Loucy (cell line): ENCODE measurements around the gene TMEM18.

Source experiments
- H2AFZ ChIP-seq: fragments of 200-600 bp; sonication (generic); 2 replicates; pipeline ENCODE4 v1.6.0; 2016; ENCODE audit warnings: antibody characterized with exemption, mild to moderate bottlenecking, low read length, moderate library complexity
- H3F3A ChIP-seq: fragments of 200-600 bp; 2 replicates; pipeline ENCODE4 v1.6.0; 2016; ENCODE audit warnings: antibody characterized with exemption, low read depth, mild to moderate bottlenecking
- H3K27me3 ChIP-seq: fragments of 200-600 bp; sonication (generic); 2 replicates; pipeline ENCODE4 v1.6.1; 2014; ENCODE audit warnings: low read length, mild to moderate bottlenecking; ENCODE audit not compliant: insufficient read depth, poor library complexity, severe bottlenecking
- H3K36me3 ChIP-seq: fragments of 200-600 bp; sonication (generic); 2 replicates; pipeline ENCODE4 v1.6.1; 2016; ENCODE audit warnings: low read length; ENCODE audit not compliant: insufficient read depth
- H3K4me1 ChIP-seq: fragments of 200-600 bp; sonication (generic); 2 replicates; pipeline ENCODE4 v1.5.1; 2014; ENCODE audit warnings: low read length, mild to moderate bottlenecking; ENCODE audit not compliant: insufficient read depth, poor library complexity, severe bottlenecking
- H3K4me2 ChIP-seq: fragments of 200-600 bp; sonication (generic); 2 replicates; pipeline ENCODE4 v1.6.0; 2014; ENCODE audit warnings: antibody characterized with exemption, low read length, low read depth, mild to moderate bottlenecking; ENCODE audit not compliant: poor library complexity, severe bottlenecking
- H3K4me3 ChIP-seq: fragments of 200-600 bp; sonication (generic); 2 replicates; pipeline ENCODE4 v1.5.1; 2014; ENCODE audit warnings: low read length, mild to moderate bottlenecking, mixed read lengths; ENCODE audit not compliant: poor library complexity, severe bottlenecking
- H3K79me2 ChIP-seq: fragments of 200-600 bp; sonication (generic); 2 replicates; pipeline ENCODE4 v1.6.1; 2014; ENCODE audit warnings: low read length; ENCODE audit not compliant: insufficient read depth
- H3K9ac ChIP-seq: fragments of 200-600 bp; sonication (generic); 2 replicates; pipeline ENCODE4 v1.6.0; 2014; ENCODE audit warnings: mild to moderate bottlenecking, low read depth, low read length, moderate library complexity; ENCODE audit not compliant: poor library complexity, severe bottlenecking
- H3K9me2 ChIP-seq: fragments of 200-600 bp; sonication (generic); replicated peaks from 2 replicates; pipeline ENCODE4 v1.6.1; 2016; ENCODE audit warnings: low read depth, low read length, mixed read lengths
- H3K9me3 ChIP-seq: fragments of 200-600 bp; sonication (generic); 2 replicates; pipeline ENCODE4 v1.6.1; 2014; ENCODE audit warnings: mild to moderate bottlenecking, antibody characterized with exemption, low read length, low read depth; ENCODE audit not compliant: insufficient read depth
- H4K20me1 ChIP-seq: fragments of 200-600 bp; sonication (generic); 2 replicates; pipeline ENCODE4 v1.6.0; 2014; ENCODE audit warnings: antibody characterized with exemption, low read length, mild to moderate bottlenecking; ENCODE audit not compliant: insufficient read depth, poor library complexity, severe bottlenecking
- EZH2phosphoT487 ChIP-seq: fragments of 200-600 bp; IDR thresholded peaks from 2 replicates; pipeline ENCODE4 v1.6.1; 2018; ENCODE audit warnings: antibody characterized with exemption, mild to moderate bottlenecking, moderate library complexity, borderline replicate concordance
- TF ChIP-seq, protein P1 (sequence below): fragments of 200-600 bp; sonication (generic); conservative IDR thresholded peaks from 2 replicates; pipeline ENCODE4 v1.5.1; 2014; ENCODE audit warnings: mild to moderate bottlenecking, antibody characterized with exemption, low read length

Gene TMEM18

GRCh38 chr2:635687-636621 is 41.3 kb downstream of the TMEM18 start:
- no peaks in the 10 kb centered on the region for H3K27me3 ChIP-seq
- no peaks in the 10 kb centered on the region for H4K20me1 ChIP-seq
- TF ChIP-seq, protein P1, sequence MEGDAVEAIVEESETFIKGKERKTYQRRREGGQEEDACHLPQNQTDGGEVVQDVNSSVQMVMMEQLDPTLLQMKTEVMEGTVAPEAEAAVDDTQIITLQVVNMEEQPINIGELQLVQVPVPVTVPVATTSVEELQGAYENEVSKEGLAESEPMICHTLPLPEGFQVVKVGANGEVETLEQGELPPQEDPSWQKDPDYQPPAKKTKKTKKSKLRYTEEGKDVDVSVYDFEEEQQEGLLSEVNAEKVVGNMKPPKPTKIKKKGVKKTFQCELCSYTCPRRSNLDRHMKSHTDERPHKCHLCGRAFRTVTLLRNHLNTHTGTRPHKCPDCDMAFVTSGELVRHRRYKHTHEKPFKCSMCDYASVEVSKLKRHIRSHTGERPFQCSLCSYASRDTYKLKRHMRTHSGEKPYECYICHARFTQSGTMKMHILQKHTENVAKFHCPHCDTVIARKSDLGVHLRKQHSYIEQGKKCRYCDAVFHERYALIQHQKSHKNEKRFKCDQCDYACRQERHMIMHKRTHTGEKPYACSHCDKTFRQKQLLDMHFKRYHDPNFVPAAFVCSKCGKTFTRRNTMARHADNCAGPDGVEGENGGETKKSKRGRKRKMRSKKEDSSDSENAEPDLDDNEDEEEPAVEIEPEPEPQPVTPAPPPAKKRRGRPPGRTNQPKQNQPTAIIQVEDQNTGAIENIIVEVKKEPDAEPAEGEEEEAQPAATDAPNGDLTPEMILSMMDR = no peak
- no peak for TF ChIP-seq EZH2phosphoT487
- H3K4me3 ChIP-seq = no peak overlapping the region
- H3F3A ChIP-seq = no peaks in the 10 kb centered on the region
- H3K9me2 ChIP-seq = no peaks in the 10 kb centered on the region
- H3K9ac ChIP-seq = no peak overlapping the region
- H3K36me3 ChIP-seq = no peaks in the 10 kb centered on the region
- no peaks in the 10 kb centered on the region for H3K79me2 ChIP-seq
- no peak overlapping the region for H2AFZ ChIP-seq
- no peaks in the 10 kb centered on the region for H3K9me3 ChIP-seq
- H3K4me1 ChIP-seq = no peaks in the 10 kb centered on the region
- H3K4me2 ChIP-seq = no peak overlapping the region

DNA sequence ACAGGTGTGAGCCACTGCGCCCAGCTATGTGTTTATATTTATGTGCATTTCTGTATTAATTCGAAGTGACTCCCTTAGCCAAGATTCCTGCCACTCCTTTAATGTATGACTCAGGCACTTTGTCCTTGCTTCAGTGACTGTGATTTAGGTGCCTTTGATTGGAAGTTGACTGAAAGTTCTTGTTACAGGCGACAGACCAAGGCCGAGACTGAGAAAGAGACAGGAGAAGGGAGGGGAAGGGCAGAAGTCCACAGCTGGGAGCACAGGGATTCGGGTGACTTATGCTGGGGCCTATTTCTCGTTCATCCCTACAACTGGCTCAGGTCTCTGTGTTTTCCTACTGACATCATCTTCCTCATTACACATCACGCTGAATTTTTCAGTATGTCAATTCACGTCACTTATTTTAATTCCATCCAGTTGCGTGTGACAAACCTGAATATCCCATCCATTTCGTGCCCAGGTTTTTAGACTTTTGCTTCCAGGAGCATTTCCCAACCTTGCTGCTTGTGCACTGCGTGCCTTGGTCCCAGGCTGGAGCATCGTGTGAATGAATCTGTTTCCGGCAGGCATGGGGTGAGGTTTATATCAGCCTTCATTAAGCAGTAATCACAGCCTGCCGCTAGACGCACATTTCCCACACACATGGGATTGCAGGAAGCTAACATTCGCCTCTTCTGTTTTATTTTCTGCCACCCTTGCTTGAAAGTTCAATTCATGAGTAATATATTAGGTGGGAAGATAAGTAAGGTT is 42.4 kb downstream of the TMEM18 start:
- Histone ChIP-seq H3K9me3 (no peaks in the 10 kb centered on the region), H3K9me2 (no peaks in the 10 kb centered on the region), H3F3A (no peaks in the 10 kb centered on the region), H3K9ac (no peak overlapping the region), H3K4me2 (no peak overlapping the region), H3K79me2 (no peaks in the 10 kb centered on the region), H4K20me1 (no peaks in the 10 kb centered on the region), H3K27me3 (no peaks in the 10 kb centered on the region), H3K4me3 (no peak overlapping the region), H3K4me1 (no peaks in the 10 kb centered on the region), H3K36me3 (no peaks in the 10 kb centered on the region), H2AFZ (no peak overlapping the region)
- TF ChIP-seq, protein P1 = no peak
- no peak for TF ChIP-seq EZH2phosphoT487

DNA sequence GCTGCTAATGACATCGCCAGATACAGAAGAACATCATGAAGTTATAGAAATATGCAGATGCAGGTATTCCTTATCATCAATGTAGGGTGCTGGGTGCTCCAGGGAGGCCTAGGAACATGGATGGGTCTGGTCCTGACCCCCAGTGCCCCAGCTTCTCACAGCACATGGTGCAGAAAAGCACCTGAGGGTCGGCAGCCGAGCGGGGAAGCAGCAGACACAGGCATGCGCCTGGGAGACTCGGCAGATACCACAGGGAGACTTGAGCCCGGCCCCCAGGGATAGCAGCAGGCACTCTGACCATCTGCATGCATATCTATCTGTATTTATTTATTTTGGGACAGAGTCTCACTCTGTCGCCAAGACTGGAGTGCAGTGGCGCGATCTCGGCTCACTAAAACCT is 43.2 kb downstream of the TMEM18 start:
- Histone ChIP-seq H3K4me1 (no peaks in the 10 kb centered on the region), H3K79me2 (no peaks in the 10 kb centered on the region), H3K36me3 (no peaks in the 10 kb centered on the region), H3K9ac (no peak overlapping the region), H3K9me3 (no peaks in the 10 kb centered on the region), H3K27me3 (no peaks in the 10 kb centered on the region), H3K4me2 (no peak overlapping the region), H3F3A (no peaks in the 10 kb centered on the region), H3K9me2 (no peaks in the 10 kb centered on the region), H4K20me1 (no peaks in the 10 kb centered on the region), H3K4me3 (no peak overlapping the region), H2AFZ (no peak overlapping the region)
- TF ChIP-seq EZH2phosphoT487 = no peak
- TF ChIP-seq, protein P1 = no peak
